Uterus (tissue), 2 donors: ENCODE measurements around the gene KPNA4.

ENCODE experiments used
- POLR2A ChIP-seq, 2 donors: fragments of 450-650 bp; IDR thresholded peaks; one replicate each; pipeline ENCODE4 v1.6.1; 2016; ENCODE audit warnings: antibody characterized with exemption in 2 of 2, mild to moderate bottlenecking in 1 of 2, moderate library complexity in 1 of 2
- TF ChIP-seq, protein P1 (sequence below), 4 experiments: fragments of 200-600 bp in 2 of 4; fragments of 450-650 bp in 2 of 4; sonication (generic) in 2 of 4; IDR thresholded peaks; one replicate each; pipeline ENCODE4 v1.5.1; 2016 to 2019; ENCODE audit warnings: antibody characterized with exemption in 4 of 4, mild to moderate bottlenecking in 2 of 4, moderate library complexity in 1 of 4

DNA sequence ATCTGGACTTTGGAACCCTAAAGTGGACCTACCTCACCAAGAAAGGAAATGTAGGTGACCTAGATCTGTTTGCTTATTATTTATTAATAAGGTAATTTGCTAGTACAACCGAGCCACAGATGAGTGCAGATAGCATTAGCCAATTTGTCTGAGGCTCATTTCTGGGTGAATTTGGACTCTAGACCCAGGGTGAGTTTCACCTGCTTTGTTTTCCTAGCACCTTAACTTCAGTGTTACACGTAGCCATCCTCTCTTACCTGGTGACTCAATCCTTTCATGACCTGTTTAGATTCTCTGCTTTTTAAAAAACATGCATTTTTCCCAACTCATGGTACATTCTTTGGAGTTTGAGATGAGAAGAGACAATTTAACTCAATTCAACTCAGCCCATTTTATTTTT, 33.5 kb upstream of the KPNA4 start:
- TF ChIP-seq, protein P1, sequence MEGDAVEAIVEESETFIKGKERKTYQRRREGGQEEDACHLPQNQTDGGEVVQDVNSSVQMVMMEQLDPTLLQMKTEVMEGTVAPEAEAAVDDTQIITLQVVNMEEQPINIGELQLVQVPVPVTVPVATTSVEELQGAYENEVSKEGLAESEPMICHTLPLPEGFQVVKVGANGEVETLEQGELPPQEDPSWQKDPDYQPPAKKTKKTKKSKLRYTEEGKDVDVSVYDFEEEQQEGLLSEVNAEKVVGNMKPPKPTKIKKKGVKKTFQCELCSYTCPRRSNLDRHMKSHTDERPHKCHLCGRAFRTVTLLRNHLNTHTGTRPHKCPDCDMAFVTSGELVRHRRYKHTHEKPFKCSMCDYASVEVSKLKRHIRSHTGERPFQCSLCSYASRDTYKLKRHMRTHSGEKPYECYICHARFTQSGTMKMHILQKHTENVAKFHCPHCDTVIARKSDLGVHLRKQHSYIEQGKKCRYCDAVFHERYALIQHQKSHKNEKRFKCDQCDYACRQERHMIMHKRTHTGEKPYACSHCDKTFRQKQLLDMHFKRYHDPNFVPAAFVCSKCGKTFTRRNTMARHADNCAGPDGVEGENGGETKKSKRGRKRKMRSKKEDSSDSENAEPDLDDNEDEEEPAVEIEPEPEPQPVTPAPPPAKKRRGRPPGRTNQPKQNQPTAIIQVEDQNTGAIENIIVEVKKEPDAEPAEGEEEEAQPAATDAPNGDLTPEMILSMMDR (IDR thresholded peaks at IDR 0.05): no peak
- TF ChIP-seq POLR2A (IDR thresholded peaks at IDR 0.05): no peak
